ENCODE measurements around the gene BEST2. TPM values are rescaled to one million over a fixed set of nuclear protein-coding genes. Genes with fewer than 3 reads are reported as not detected.
"Not testable (repeated sequence)": the region's sequence is repeated elsewhere in the genome, so short reads cannot be mapped to it uniquely, and the experiment has no call there.

BEST2 gene
- total and polyA plus RNA-seq, 4 donors: 0.24 TPM; not detected in 3

DNA sequence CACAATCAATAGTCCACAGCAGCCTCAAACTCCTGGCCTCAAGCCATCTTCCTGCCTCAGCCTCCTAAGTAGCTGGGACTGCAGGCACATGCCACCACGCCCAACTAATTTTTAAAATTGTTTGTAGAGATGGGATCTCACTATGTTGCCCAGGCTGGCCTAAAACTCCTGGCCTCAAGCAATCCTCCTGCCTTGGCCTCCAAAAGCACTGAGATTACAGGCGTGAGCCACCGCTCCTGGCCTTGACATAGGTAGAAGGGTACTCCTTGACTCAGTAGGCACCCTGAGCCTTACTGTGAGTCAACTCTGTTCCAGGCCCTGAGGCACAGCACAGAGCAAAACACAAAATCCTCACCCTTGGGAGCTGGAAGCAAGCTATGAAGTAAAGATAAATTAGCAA lies 35.7 kb upstream of the BEST2 start:
- WGBS (ENCODE audit: insufficient coverage): 100% methylated on average over 1 of the region's 3 CpGs
- Histone ChIP-seq H3K27me3 (ENCODE audit: control insufficient read depth, insufficient read depth, low read length) (no peaks in the 10 kb centered on the region), H3K4me1 (ENCODE audit: control insufficient read depth, insufficient read depth, low read length) (peaks cover 15% of the 10 kb centered on the region), H3K27ac (ENCODE audit: low read depth, low read length) (no peak overlapping the region), H3K4me3 (ENCODE audit: low read depth, low read length) (no peak overlapping the region), H3K9me3 (ENCODE audit: control insufficient read depth, insufficient read depth, low read length) (no peaks in the 10 kb centered on the region), H3K36me3 (ENCODE audit: control insufficient read depth, insufficient read depth, low read length) (peaks cover 84% of the 10 kb centered on the region)
- no peak for DNase-seq (ENCODE audit: low read depth in 4 of 6, low spot score in 6 of 6)

DNA sequence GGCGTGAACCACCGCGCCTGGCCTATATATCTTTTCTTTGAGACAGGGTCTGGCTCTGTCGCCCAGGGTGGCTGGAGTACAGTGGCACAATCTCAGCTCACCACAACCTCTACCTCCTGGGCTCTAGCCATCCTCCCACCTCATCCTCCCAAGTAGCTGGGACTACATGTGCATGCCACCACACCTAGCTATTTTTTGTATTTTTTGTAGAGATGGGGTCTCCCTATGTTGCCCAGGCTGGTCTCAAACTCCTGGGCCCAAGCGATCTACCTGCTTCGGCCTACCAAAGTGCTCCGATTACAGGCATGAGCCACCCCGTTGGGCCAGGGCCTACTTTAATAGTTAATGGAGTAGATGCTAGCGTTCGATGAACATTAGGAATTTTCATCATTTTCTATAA lies 31.3 kb upstream of the BEST2 start:
- no peak for DNase-seq (ENCODE audit: low read depth in 4 of 6, low spot score in 6 of 6)
- Histone ChIP-seq H3K27me3 (ENCODE audit: control insufficient read depth, insufficient read depth, low read length) (no peaks in the 10 kb centered on the region), H3K36me3 (ENCODE audit: control insufficient read depth, insufficient read depth, low read length) (peaks cover 47% of the 10 kb centered on the region), H3K9me3 (ENCODE audit: control insufficient read depth, insufficient read depth, low read length) (no peaks in the 10 kb centered on the region), H3K4me1 (ENCODE audit: control insufficient read depth, insufficient read depth, low read length) (peaks cover 41% of the 10 kb centered on the region), H3K4me3 (ENCODE audit: low read depth, low read length) (peak overlapping the region; percentile 75), H3K27ac (ENCODE audit: low read depth, low read length) (peak overlapping the region; percentile 78)
- WGBS (ENCODE audit: insufficient coverage): 95% methylated on average over 4 of the region's 10 CpGs

DNA sequence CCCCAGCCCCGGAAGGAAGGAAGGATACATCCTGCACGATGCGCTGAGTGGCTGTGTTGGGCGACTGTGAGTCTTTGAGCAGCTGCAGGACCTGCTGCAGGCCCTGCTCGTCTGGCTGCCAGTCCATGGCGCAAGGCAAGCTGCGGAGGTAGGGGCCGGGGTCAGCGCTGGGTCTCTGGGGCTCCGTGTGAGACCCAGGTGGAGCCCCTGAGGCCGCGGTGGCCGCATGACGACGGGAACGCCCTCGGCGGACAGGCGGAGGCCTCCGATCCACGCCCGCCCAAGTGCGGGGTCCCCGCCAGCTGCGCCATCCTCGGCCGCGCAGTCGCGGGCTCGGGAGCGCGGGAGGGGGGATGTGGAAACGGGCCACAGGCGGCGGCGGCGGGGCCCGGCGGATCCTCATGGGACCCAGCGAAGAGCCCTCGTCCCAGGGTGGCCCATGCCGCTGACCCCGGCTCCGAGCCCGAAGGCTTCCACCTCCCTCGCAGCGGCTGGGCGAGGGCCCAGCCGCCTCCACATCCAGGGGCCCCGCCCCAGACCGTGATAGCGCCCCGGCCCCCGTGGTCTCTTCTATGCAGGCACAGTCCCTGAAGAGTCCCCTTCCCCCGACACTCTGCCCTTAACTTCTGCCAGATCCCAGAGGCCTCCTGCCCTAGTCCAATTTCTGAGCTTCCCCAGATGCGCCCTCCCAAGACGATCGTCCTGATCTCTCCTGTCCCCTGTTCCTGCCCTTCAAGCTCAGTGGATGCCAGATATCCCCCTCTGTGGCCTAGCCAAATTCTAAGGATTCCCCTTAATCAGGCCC lies 30.5 kb upstream of the BEST2 start:
- Histone ChIP-seq H3K27me3 (ENCODE audit: control insufficient read depth, insufficient read depth, low read length) (no peaks in the 10 kb centered on the region), H3K4me1 (ENCODE audit: control insufficient read depth, insufficient read depth, low read length) (peaks cover 41% of the 10 kb centered on the region), H3K4me3 (ENCODE audit: low read depth, low read length) (peak overlapping the region; percentile 75), H3K9me3 (ENCODE audit: control insufficient read depth, insufficient read depth, low read length) (no peaks in the 10 kb centered on the region), H3K36me3 (ENCODE audit: control insufficient read depth, insufficient read depth, low read length) (peaks cover 40% of the 10 kb centered on the region), H3K27ac (ENCODE audit: low read depth, low read length) (peak overlapping the region; percentile 94)
- DNase-seq (ENCODE audit: low read depth in 4 of 6, low spot score in 6 of 6): peak in 2 of 6 donors; percentile 12 to 33
- WGBS (ENCODE audit: insufficient coverage): 4% methylated on average over 59 of the region's 59 CpGs

DNA sequence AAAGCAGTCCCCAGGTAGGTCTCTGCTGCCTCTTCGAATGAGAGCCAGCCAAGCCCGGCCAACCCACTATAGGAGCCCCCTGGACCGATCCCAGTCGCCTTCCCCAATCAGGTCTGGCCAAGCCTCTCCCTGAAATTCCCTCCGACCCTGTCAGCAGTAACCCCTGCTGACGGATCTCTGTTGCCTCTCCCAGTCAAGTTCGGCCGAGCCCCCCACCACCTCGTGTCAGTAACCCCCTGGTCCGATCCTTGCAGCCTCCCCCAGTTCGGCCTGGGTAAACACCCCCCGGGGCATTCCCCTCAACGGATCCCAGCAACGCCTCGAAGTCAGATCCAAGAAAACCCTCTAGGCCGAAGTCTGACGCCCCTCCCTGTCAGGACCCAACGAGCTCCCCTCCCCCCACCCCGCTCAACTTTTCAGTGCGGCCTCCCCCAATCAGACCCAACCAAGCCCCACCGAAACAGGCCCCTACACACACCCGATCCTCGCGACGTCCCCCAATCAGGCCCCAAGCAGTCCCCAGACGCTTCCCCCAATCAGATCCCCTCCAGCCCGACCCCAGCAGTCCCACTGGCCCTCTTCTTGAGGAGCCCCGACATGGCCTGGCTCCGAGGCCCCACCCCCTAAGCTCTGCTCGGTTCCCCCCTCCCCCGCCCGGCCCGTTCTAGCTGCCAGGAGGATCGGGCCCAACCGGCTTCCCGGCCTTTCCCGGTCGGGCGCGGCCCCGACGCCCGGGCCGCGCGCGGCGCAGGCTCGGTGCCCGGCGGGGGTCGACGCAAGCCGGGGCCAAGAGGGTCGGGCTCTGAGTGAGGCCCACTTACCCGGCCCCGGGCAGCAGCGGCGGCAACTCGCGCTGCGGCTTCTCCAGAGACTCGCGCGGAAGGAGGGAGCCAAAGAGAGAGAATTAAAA lies 29.7 kb upstream of the BEST2 start:
- no peaks in the 10 kb centered on the region for H3K9me3 ChIP-seq (ENCODE audit: control insufficient read depth, insufficient read depth, low read length)
- H3K4me1 ChIP-seq (ENCODE audit: control insufficient read depth, insufficient read depth, low read length): peaks cover 41% of the 10 kb centered on the region
- peak overlapping the region; percentile 75 for H3K4me3 ChIP-seq (ENCODE audit: low read depth, low read length)
- DNase-seq (ENCODE audit: low read depth in 4 of 6, low spot score in 6 of 6): peak in 2 of 6 donors; percentile 23 to 54
- H3K27ac ChIP-seq (ENCODE audit: low read depth, low read length): peak overlapping the region; percentile 94
- H3K27me3 ChIP-seq (ENCODE audit: control insufficient read depth, insufficient read depth, low read length): no peaks in the 10 kb centered on the region
- under 1% methylated on average over 56 of the region's 65 CpGs for WGBS (ENCODE audit: insufficient coverage)
- peaks cover 31% of the 10 kb centered on the region for H3K36me3 ChIP-seq (ENCODE audit: control insufficient read depth, insufficient read depth, low read length)

DNA sequence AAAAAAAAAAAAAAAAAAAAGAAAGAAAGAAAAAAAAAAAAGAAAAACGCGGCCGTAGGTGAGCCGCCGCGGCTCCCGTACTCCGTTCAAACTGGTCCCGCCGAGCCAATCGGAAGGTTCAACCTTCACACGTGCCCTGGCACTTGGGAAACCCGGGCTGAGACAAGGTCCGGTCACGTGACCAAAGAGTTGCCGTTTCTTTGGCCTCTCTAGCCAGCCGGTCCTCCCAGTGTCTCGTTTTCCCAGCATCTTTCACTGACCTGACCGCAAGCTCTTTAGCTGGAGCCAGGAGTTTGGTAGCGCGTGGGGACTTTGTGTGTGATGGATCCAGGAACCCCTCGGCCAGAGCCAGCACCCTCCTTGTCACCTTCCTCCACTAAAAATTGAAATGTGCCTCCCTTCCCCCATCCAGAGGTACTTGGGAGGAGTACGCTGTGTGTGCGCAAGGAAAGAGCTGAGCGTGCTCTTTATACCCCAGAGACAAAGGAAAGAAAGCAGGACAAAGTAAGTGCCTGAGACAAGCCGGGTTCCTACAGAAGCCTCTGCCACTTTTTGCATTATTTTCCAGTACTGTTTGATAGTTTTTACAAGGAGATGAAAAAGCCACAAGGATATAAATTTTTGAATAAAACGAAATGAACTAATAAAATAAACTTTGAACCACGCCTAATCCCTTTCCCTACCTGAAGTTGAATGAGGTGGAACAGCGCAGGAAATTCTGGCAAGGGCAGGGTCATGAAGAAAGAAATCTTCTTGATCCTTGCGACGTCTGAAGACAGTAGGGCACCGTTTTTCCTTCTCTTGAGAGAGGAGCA lies 28.8 kb upstream of the BEST2 start:
- Histone ChIP-seq H3K36me3 (ENCODE audit: control insufficient read depth, insufficient read depth, low read length) (peaks cover 26% of the 10 kb centered on the region), H3K27ac (ENCODE audit: low read depth, low read length) (peak overlapping the region; percentile 94), H3K4me1 (ENCODE audit: control insufficient read depth, insufficient read depth, low read length) (peaks cover 41% of the 10 kb centered on the region), H3K4me3 (ENCODE audit: low read depth, low read length) (peak overlapping the region; percentile 75), H3K27me3 (ENCODE audit: control insufficient read depth, insufficient read depth, low read length) (no peaks in the 10 kb centered on the region), H3K9me3 (ENCODE audit: control insufficient read depth, insufficient read depth, low read length) (no peaks in the 10 kb centered on the region)
- peak; percentile 97 to 100 (median 99) for DNase-seq (ENCODE audit: low read depth in 4 of 6, low spot score in 6 of 6)
- WGBS (ENCODE audit: insufficient coverage): 0% methylated on average over 22 of the region's 32 CpGs

DNA sequence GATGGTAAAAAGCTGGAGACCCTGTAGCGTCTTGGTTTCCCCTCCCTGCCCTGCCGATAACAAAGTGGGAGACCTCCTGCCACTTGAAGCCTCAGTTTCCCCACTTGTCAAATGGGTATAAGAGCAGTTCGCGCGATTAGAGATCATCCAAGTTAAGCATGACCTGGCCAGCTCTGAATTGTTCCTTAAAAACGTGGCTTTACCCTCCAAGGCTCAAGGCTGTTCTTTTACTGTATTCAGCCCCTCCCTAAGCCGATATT lies 28.3 kb upstream of the BEST2 start:
- Histone ChIP-seq H3K4me3 (ENCODE audit: low read depth, low read length) (peak overlapping the region; percentile 75), H3K9me3 (ENCODE audit: control insufficient read depth, insufficient read depth, low read length) (no peaks in the 10 kb centered on the region), H3K27ac (ENCODE audit: low read depth, low read length) (peak overlapping the region; percentile 94), H3K36me3 (ENCODE audit: control insufficient read depth, insufficient read depth, low read length) (peaks cover 26% of the 10 kb centered on the region), H3K4me1 (ENCODE audit: control insufficient read depth, insufficient read depth, low read length) (peaks cover 41% of the 10 kb centered on the region), H3K27me3 (ENCODE audit: control insufficient read depth, insufficient read depth, low read length) (no peaks in the 10 kb centered on the region)
- WGBS (ENCODE audit: insufficient coverage): 0% methylated on average over 5 of the region's 7 CpGs
- peak in 2 of 6 donors; percentile 2 to 18 for DNase-seq (ENCODE audit: low read depth in 4 of 6, low spot score in 6 of 6)

DNA sequence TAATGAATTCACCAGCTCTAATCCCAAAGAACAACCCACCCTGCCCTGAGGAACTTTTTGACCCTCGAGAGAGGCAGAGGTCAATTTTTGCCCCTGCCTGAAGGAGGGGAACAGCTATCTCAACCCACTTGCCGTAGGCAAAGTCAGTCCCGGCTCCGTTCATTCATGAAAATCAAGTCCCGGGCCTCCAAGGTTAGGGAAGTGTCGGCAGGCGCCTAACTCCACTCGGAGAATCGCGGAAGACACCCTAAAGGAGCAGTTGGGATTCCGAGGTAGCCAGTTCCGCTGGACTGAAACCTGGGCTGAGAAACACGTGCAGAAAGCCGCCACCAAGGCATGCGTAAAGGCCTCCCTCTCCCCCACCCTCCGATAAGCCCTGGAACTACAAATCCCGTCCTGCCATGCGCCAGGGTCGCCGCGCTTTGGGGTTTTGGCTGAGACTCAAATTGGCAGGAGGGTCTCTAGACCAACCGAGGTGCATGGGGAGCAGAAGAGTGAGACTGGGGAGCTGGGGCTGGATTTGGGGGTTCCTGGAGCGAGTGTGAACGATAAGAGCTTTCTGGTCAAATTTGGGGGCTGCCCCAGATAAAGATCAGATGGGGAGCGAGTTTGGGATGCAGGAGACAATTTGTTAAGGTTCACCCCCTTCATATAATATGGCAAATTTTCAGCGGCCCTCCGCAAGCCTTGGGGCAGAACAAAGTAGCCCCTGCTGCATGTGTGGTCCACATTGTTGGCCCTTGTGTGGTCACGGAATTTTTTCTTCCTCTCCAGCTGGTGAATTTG lies 27.8 kb upstream of the BEST2 start, which contains the start of gene TNPO2:
TSS of gene TNPO2 (minus strand) at position 292 of the 786 bp plus-strand sequence. CDS start 2,955 bp downstream, outside the sequence.
- peak within 1 kb of the TSS; percentile 75 for H3K4me3 ChIP-seq (ENCODE audit: low read depth, low read length)
- peak in 4 of 6 donors; percentile 48 to 95 (median 82) for DNase-seq (ENCODE audit: low read depth in 4 of 6, low spot score in 6 of 6)
- under 1% methylated on average over 22 of the region's 28 CpGs for WGBS (ENCODE audit: insufficient coverage)
- no peaks in the 10 kb centered on the region for H3K9me3 ChIP-seq (ENCODE audit: control insufficient read depth, insufficient read depth, low read length)
- peak within 1 kb of the TSS; percentile 94 for H3K27ac ChIP-seq (ENCODE audit: low read depth, low read length)
- H3K27me3 ChIP-seq (ENCODE audit: control insufficient read depth, insufficient read depth, low read length): no peaks in the 10 kb centered on the region
- peaks cover 27% of the 10 kb centered on the region for H3K36me3 ChIP-seq (ENCODE audit: control insufficient read depth, insufficient read depth, low read length)
- peaks cover 41% of the 10 kb centered on the region for H3K4me1 ChIP-seq (ENCODE audit: control insufficient read depth, insufficient read depth, low read length)

DNA sequence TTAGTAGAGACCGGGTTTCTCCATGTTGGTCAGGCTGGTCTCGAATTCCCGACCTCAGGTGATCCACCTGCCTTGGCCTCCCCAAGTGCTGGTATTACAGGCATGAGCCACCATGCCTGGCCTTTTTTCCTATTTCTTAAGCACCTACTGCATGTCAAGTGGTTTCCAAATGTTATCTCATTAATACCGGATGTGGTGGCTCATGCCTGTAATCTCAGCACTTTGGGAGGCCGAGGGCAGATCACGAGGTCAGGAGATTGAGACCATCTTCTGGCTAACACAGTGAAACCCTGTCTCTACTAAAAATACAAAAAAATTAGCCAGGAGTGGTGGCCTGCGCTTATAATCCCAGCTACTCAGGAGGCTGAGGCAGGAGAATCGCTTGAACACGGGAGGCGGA lies 26.0 kb upstream of the BEST2 start:
- WGBS (ENCODE audit: insufficient coverage): 96% methylated on average over 9 of the region's 10 CpGs
- not testable (repeated sequence) for H3K27ac ChIP-seq (ENCODE audit: low read depth, low read length)

DNA sequence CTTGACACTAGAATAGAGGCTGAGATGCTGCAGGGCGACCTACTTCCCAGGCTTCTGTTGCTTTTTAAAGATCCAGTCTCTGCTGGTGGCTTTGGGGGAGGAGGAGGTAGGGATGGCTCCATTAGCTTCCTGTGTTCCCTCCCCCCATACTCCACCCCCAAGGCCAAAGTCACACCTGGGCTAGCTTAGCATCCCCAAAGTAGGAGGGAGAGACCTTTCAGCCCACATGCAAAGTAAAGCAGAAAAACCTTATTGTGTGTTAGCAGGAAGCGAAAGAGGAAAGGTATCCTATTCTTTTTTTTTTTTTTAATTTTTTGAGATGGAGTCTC lies 24.6 kb upstream of the BEST2 start:
- Histone ChIP-seq H3K27me3 (ENCODE audit: control insufficient read depth, insufficient read depth, low read length) (no peaks in the 10 kb centered on the region), H3K4me3 (ENCODE audit: low read depth, low read length) (no peak overlapping the region), H3K36me3 (ENCODE audit: control insufficient read depth, insufficient read depth, low read length) (peaks cover 42% of the 10 kb centered on the region), H3K27ac (ENCODE audit: low read depth, low read length) (no peak overlapping the region), H3K4me1 (ENCODE audit: control insufficient read depth, insufficient read depth, low read length) (peaks cover 20% of the 10 kb centered on the region), H3K9me3 (ENCODE audit: control insufficient read depth, insufficient read depth, low read length) (no peaks in the 10 kb centered on the region)
- DNase-seq (ENCODE audit: low read depth in 4 of 6, low spot score in 6 of 6): no peak
- no CpG with 5 or more reads among the region's 2 CpGs for WGBS (ENCODE audit: insufficient coverage)

More for the DNA sequence above, 26.0 kb upstream of the BEST2 start:
- peaks cover 34% of the 10 kb centered on the region for H3K36me3 ChIP-seq (ENCODE audit: control insufficient read depth, insufficient read depth, low read length)
- H3K4me1 ChIP-seq (ENCODE audit: control insufficient read depth, insufficient read depth, low read length): peaks cover 30% of the 10 kb centered on the region
- H3K4me3 ChIP-seq (ENCODE audit: low read depth, low read length); DNase-seq (ENCODE audit: low read depth in 4 of 6, low spot score in 6 of 6); H3K9me3 ChIP-seq (ENCODE audit: control insufficient read depth, insufficient read depth, low read length); H3K27me3 ChIP-seq (ENCODE audit: control insufficient read depth, insufficient read depth, low read length): not testable (repeated sequence)

Data from spinal cord (tissue), 10 donors.